SK-N-SH (cell line): ENCODE measurements around the gene MARS1. TPM values are rescaled to one million over a fixed set of nuclear protein-coding genes. Genes with fewer than 3 reads are reported as not detected.

ENCODE experiments used
- CTCF ChIA-PET: fragments of 300-600, 350-600 bp; formaldehyde crosslinking; extraction: SDS; loops from one replicate; lab custom pipeline; 2021; lab: Yijun Ruan, JAX
- POLR2A ChIA-PET: fragments of 350-600 bp; sonication (Branson Sonifier 250); formaldehyde crosslinking; extraction: SDS; loops from one replicate; lab custom pipeline; 2020; ENCODE audit warnings: antibody characterized with exemption, inconsistent platforms; lab: Yijun Ruan, JAX
- DNase-seq: peaks from one replicate; pipeline ENCODE4 v3.0.0; 2012
- H2AFZ ChIP-seq: fragments of 200-600 bp; sonication (generic); 2 replicates; pipeline ENCODE4 v1.8.1; 2016; ENCODE audit warnings: antibody characterized with exemption, mild to moderate bottlenecking, low read depth
- H3F3A ChIP-seq: fragments of 200-600 bp; sonication (generic); replicated peaks from 2 replicates; pipeline ENCODE3; 2016; ENCODE audit warnings: antibody characterized with exemption, mild to moderate bottlenecking; ENCODE audit not compliant: insufficient read depth
- H3K27ac ChIP-seq, 2 experiments: fragments of 200-500 bp in 1 of 2; fragments of 200-600 bp in 1 of 2; sonication (Bioruptor generic) in 1 of 2; sonication (generic), shearing (Covaris generic) in 1 of 2; 2 replicates each; pipeline versions ENCODE4 v1.5.1 to v1.6.1; 2014 to 2016; ENCODE audit warnings: low read depth in 2 of 2, inconsistent platforms in 1 of 2, low read length in 1 of 2, mild to moderate bottlenecking in 1 of 2, mixed read lengths in 1 of 2
- H3K27me3 ChIP-seq: fragments of 200-600 bp; sonication (generic), shearing (Covaris generic); 2 replicates; pipeline ENCODE4 v1.6.1; 2016; ENCODE audit warnings: mixed run types; ENCODE audit not compliant: insufficient read depth
- H3K36me3 ChIP-seq, 2 experiments: fragments of 200-500 bp in 1 of 2; fragments of 200-600 bp in 1 of 2; sonication (Bioruptor generic) in 1 of 2; sonication (generic) in 1 of 2; replicated peaks in 1 of 2; 2 replicates each; pipeline versions ENCODE3 to v1.5.1; 2014 to 2016; ENCODE audit warnings: low read length in 1 of 2, mild to moderate bottlenecking in 1 of 2; ENCODE audit not compliant: insufficient read depth in 2 of 2, control insufficient read depth in 1 of 2
- H3K4me1 ChIP-seq, 2 experiments: fragments of 200-500 bp in 1 of 2; fragments of 200-600 bp in 1 of 2; sonication (Bioruptor generic) in 1 of 2; sonication (generic), shearing (Covaris generic) in 1 of 2; 2 replicates each; pipeline versions ENCODE4 v1.5.1 to v1.6.1; 2014 to 2016; ENCODE audit warnings: low read depth in 1 of 2, low read length in 1 of 2, mixed run types in 1 of 2; ENCODE audit not compliant: insufficient read depth in 2 of 2, control insufficient read depth in 1 of 2
- H3K4me2 ChIP-seq: fragments of 200-600 bp; sonication (generic), shearing (Covaris generic); 2 replicates; pipeline ENCODE4 v1.6.1; 2017; ENCODE audit warnings: mixed run types
- H3K4me3 ChIP-seq, 2 experiments: fragments of 200-500 bp in 1 of 2; fragments of 200-600 bp in 1 of 2; sonication (Bioruptor generic) in 1 of 2; sonication (generic), shearing (Covaris generic) in 1 of 2; 2 replicates each; pipeline versions ENCODE4 v1.5.1 to v1.8.1; 2014 to 2016; ENCODE audit warnings: low read depth in 2 of 2, inconsistent platforms in 1 of 2, low read length in 1 of 2, mild to moderate bottlenecking in 1 of 2, mixed read lengths in 1 of 2, moderate library complexity in 1 of 2
- H3K79me2 ChIP-seq: fragments of 200-600 bp; sonication (generic); 2 replicates; pipeline ENCODE4 v1.8.1; 2017; ENCODE audit warnings: mild to moderate bottlenecking; ENCODE audit not compliant: insufficient read depth
- H3K9ac ChIP-seq: fragments of 200-600 bp; sonication (generic); 2 replicates; pipeline ENCODE4 v1.6.1; 2017; ENCODE audit warnings: mixed run types
- H3K9me2 ChIP-seq: fragments of 200-600 bp; sonication (generic); 2 replicates; pipeline ENCODE4 v1.6.1; 2017; ENCODE audit warnings: mixed run types
- H3K9me3 ChIP-seq: fragments of 200-600 bp; sonication (generic); 2 replicates; pipeline ENCODE4 v1.6.1; 2017; ENCODE audit warnings: mixed run types, mild to moderate bottlenecking, moderate library complexity
- H4K20me1 ChIP-seq: fragments of 200-600 bp; sonication (generic); 2 replicates; pipeline ENCODE4 v1.6.1; 2017; ENCODE audit warnings: mild to moderate bottlenecking, mixed run types; ENCODE audit not compliant: insufficient read depth
- CHD2 ChIP-seq: fragments of 150-350 bp; IDR thresholded peaks from 2 replicates; pipeline ENCODE4 v1.6.1; 2018; ENCODE audit warnings: low read length; ENCODE audit not compliant: partially characterized antibody
- FOSL2 ChIP-seq: IDR thresholded peaks from 2 replicates; pipeline ENCODE4 v1.4.0; 2012; ENCODE audit warnings: low read depth, mild to moderate bottlenecking, moderate library complexity, borderline replicate concordance
- JUND ChIP-seq: IDR thresholded peaks from 2 replicates; pipeline ENCODE4 v1.4.0; 2012
- MEF2A ChIP-seq: IDR thresholded peaks from 2 replicates; pipeline ENCODE4 v1.4.0; 2012; ENCODE audit warnings: low read depth, borderline replicate concordance
- MXI1 ChIP-seq: IDR thresholded peaks from 2 replicates; pipeline ENCODE4 v1.6.1; 2012; ENCODE audit warnings: mild to moderate bottlenecking, low read depth, low read length, improper control_type of control experiment
- NFIC ChIP-seq: IDR thresholded peaks from 2 replicates; pipeline ENCODE4 v1.4.0; 2012; ENCODE audit warnings: borderline replicate concordance
- NRF1 ChIP-seq: IDR thresholded peaks from 2 replicates; pipeline ENCODE4 v1.6.1; 2012; ENCODE audit warnings: low read depth, mild to moderate bottlenecking, low read length
- POLR2AphosphoS5 ChIP-seq: IDR thresholded peaks from 2 replicates; pipeline ENCODE4 v1.6.1; 2012; ENCODE audit warnings: low read depth, low read length
- RCOR1 ChIP-seq: fragments of 150-350 bp; IDR thresholded peaks from 2 replicates; pipeline ENCODE4 v1.6.1; 2017; ENCODE audit warnings: antibody characterized with exemption, low read length
- RXRA ChIP-seq: IDR thresholded peaks from 2 replicates; pipeline ENCODE4 v1.4.0; 2012; ENCODE audit warnings: low read depth, mild to moderate bottlenecking, borderline replicate concordance
- SIN3A ChIP-seq: IDR thresholded peaks from 2 replicates; pipeline ENCODE4 v1.6.1; 2012; ENCODE audit warnings: low read depth, mild to moderate bottlenecking, low read length, moderate library complexity, borderline replicate concordance
- SMC3 ChIP-seq: IDR thresholded peaks from 2 replicates; pipeline ENCODE4 v1.6.1; 2012; ENCODE audit warnings: low read depth, low read length, improper control_type of control experiment
- YY1 ChIP-seq: IDR thresholded peaks from 2 replicates; pipeline ENCODE4 v1.4.0; 2012; ENCODE audit warnings: low read depth, mild to moderate bottlenecking
- WGBS: methylation state at CpG from one replicate; pipeline ENCODE4 v1.1.6; 2017; ENCODE audit warnings: low lambda C conversion rate; 5-methylcytosine and 5-hydroxymethylcytosine counted together
- polyA plus RNA-seq, 3 experiments: library from polyadenylated mRNA; depleted of rRNA; stranded (reverse); fragments of >200 nt; gene quantifications; 2 replicates each; pipeline ENCODE4 v1.2.3, GENCODE V29; 2012
- TF ChIP-seq, protein P1 (sequence below): IDR thresholded peaks from 2 replicates; pipeline ENCODE4; 2012
- TF ChIP-seq, protein P2 (sequence below): IDR thresholded peaks from 2 replicates; pipeline ENCODE4 v1.4.0; 2012; ENCODE audit warnings: low read depth
- TF ChIP-seq, protein P3 (sequence below): fragments of 200-600 bp; sonication (generic); IDR thresholded peaks from 2 replicates; pipeline ENCODE4 v1.6.1; 2017; ENCODE audit warnings: antibody characterized with exemption, mild to moderate bottlenecking, moderate library complexity
- TF ChIP-seq, protein P4 (sequence below): IDR thresholded peaks from 2 replicates; pipeline ENCODE4 v1.4.0; 2012; ENCODE audit warnings: low read depth, borderline replicate concordance
- TF ChIP-seq, protein P5 (sequence below): IDR thresholded peaks from 2 replicates; pipeline ENCODE4 v1.4.0; 2012; ENCODE audit warnings: low read depth, borderline replicate concordance

Gene MARS1
- polyA plus RNA-seq, 1 of the 3 experiments (the other 2 are of a cell fraction): 158 TPM

DNA sequence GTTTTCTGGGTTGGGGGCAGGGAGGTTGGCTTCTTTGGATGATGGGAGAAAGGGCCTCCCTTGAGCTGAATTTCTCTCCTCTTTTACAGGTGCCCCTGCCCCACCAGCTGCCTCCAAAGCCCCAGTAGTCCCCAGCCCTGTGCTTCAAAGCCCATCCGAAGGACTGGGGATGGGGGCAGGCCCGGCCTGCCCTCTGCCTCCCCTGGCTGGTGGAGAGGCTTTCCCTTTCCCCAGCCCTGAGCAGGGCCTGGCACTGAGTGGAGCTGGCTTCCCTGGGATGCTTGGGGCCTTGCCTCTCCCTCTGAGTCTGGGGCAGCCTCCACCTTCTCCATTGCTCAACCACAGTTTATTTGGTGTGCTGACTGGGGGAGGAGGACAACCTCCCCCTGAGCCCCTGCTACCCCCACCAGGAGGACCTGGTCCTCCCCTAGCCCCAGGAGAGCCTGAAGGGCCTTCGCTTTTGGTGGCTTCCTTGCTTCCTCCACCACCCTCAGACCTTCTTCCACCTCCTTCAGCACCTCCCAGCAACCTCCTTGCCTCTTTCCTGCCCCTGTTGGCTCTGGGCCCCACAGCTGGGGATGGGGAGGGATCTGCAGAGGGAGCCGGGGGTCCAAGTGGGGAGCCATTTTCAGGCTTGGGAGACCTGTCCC is 38.7 kb downstream of the MARS1 start:
- H3K4me3 ChIP-seq: no peak overlapping the region
- peaks cover 9% of the 10 kb centered on the region; the same call in 1 of the 2 replicates for H4K20me1 ChIP-seq
- no peak overlapping the region for H3K27ac ChIP-seq
- no peak overlapping the region for H3K9ac ChIP-seq
- CTCF ChIA-PET: interaction anchor here (1.0 to 1.4 kb wide), 3 partner anchors 11 to 199 kb away, joined by 3 to 5 read pairs (median 3); no protein-coding TSS in a partner anchor
- POLR2A ChIA-PET: interaction anchor here (1.1 to 1.3 kb wide), 2 partner anchors 9 to 12 kb away, joined by 3 read pairs; no protein-coding TSS in a partner anchor
- H3K79me2 ChIP-seq: peaks cover 28% of the 10 kb centered on the region
- no peaks in the 10 kb centered on the region for H3K27me3 ChIP-seq
- peaks cover 11 to 26% of the 10 kb centered on the region in 2 experiments for H3K4me1 ChIP-seq
- 87% methylated on average over 4 of the region's 4 CpGs for WGBS
- no peak overlapping the region for H2AFZ ChIP-seq
- no peaks in the 10 kb centered on the region for H3K9me2 ChIP-seq
- H3K4me2 ChIP-seq: no peak overlapping the region
- DNase-seq: no peak
- peaks cover 30 to 72% of the 10 kb centered on the region in 2 experiments for H3K36me3 ChIP-seq
- TF ChIP-seq YY1: no peak
- no peak for TF ChIP-seq SIN3A
- TF ChIP-seq, protein P1, sequence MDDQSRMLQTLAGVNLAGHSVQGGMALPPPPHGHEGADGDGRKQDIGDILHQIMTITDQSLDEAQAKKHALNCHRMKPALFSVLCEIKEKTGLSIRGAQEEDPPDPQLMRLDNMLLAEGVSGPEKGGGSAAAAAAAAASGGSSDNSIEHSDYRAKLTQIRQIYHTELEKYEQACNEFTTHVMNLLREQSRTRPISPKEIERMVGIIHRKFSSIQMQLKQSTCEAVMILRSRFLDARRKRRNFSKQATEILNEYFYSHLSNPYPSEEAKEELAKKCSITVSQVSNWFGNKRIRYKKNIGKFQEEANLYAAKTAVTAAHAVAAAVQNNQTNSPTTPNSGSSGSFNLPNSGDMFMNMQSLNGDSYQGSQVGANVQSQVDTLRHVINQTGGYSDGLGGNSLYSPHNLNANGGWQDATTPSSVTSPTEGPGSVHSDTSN: no peak
- no peak for TF ChIP-seq RXRA
- no peak for TF ChIP-seq JUND
- TF ChIP-seq NFIC: no peak
- no peak for TF ChIP-seq POLR2AphosphoS5
- no peak for TF ChIP-seq MEF2A
- TF ChIP-seq, protein P2, sequence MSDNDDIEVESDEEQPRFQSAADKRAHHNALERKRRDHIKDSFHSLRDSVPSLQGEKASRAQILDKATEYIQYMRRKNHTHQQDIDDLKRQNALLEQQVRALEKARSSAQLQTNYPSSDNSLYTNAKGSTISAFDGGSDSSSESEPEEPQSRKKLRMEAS: no peak
- no peak for TF ChIP-seq SMC3
- TF ChIP-seq CHD2: no peak
- TF ChIP-seq, protein P3, sequence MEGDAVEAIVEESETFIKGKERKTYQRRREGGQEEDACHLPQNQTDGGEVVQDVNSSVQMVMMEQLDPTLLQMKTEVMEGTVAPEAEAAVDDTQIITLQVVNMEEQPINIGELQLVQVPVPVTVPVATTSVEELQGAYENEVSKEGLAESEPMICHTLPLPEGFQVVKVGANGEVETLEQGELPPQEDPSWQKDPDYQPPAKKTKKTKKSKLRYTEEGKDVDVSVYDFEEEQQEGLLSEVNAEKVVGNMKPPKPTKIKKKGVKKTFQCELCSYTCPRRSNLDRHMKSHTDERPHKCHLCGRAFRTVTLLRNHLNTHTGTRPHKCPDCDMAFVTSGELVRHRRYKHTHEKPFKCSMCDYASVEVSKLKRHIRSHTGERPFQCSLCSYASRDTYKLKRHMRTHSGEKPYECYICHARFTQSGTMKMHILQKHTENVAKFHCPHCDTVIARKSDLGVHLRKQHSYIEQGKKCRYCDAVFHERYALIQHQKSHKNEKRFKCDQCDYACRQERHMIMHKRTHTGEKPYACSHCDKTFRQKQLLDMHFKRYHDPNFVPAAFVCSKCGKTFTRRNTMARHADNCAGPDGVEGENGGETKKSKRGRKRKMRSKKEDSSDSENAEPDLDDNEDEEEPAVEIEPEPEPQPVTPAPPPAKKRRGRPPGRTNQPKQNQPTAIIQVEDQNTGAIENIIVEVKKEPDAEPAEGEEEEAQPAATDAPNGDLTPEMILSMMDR: no peak
- TF ChIP-seq NRF1: no peak
- TF ChIP-seq MXI1: no peak
- H3F3A ChIP-seq: peaks cover 23% of the 10 kb centered on the region
- H3K9me3 ChIP-seq: no peaks in the 10 kb centered on the region

DNA sequence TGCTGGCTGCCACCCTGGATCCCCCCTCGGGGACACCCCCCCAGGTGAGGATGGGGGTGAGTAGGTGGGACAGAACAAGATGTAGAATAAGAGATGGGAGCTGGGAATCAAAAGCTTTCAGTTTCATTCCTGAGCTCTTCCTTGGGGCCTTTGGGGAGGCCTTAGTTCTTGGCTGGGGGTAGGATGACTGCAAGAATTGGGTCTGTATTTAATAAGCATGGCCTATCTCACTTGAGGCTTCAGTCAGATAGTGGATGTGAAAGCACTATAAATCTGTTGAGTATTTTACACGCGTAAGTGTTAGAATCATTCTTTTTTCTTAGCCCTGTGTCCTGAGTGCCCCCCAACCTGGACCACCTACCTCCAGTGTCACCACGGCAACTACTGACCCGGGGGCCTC is 39.3 kb downstream of the MARS1 start:
- ChIA-PET POLR2A (interaction anchor here (1.1 to 1.3 kb wide), 3 partner anchors 9 to 12 kb away, joined by 3 to 4 read pairs (median 3); no protein-coding TSS in a partner anchor), CTCF (interaction anchor here (0.5 to 1.5 kb wide), 4 partner anchors 13 to 199 kb away, joined by 3 to 5 read pairs (median 4); no protein-coding TSS in a partner anchor)
- no peak overlapping the region for H2AFZ ChIP-seq
- H3K27ac ChIP-seq: peak overlapping the region in 1 of 2 experiments; percentile 19; a peak in 1 of 4 replicates
- peaks cover 30 to 78% of the 10 kb centered on the region in 2 experiments for H3K36me3 ChIP-seq
- H3K4me1 ChIP-seq: peaks cover 6 to 20% of the 10 kb centered on the region in 2 experiments
- H4K20me1 ChIP-seq: peaks cover 9% of the 10 kb centered on the region; the same call in 1 of the 2 replicates
- 75% methylated on average over 4 of the region's 5 CpGs for WGBS
- H3F3A ChIP-seq: peaks cover 18% of the 10 kb centered on the region
- no peaks in the 10 kb centered on the region for H3K9me3 ChIP-seq
- H3K27me3 ChIP-seq: no peaks in the 10 kb centered on the region
- no peak for DNase-seq
- no peak overlapping the region for H3K9ac ChIP-seq
- no peak overlapping the region for H3K4me3 ChIP-seq
- H3K9me2 ChIP-seq: no peaks in the 10 kb centered on the region
- H3K4me2 ChIP-seq: no peak overlapping the region
- peaks cover 28% of the 10 kb centered on the region for H3K79me2 ChIP-seq
- TF ChIP-seq RCOR1: no peak
- no peak for TF ChIP-seq MEF2A
- TF ChIP-seq, protein P4, sequence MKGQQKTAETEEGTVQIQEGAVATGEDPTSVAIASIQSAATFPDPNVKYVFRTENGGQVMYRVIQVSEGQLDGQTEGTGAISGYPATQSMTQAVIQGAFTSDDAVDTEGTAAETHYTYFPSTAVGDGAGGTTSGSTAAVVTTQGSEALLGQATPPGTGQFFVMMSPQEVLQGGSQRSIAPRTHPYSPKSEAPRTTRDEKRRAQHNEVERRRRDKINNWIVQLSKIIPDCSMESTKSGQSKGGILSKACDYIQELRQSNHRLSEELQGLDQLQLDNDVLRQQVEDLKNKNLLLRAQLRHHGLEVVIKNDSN: no peak
- no peak for TF ChIP-seq FOSL2
- TF ChIP-seq, protein P3: no peak
- TF ChIP-seq YY1: no peak
- no peak for TF ChIP-seq SMC3
- TF ChIP-seq, protein P5, sequence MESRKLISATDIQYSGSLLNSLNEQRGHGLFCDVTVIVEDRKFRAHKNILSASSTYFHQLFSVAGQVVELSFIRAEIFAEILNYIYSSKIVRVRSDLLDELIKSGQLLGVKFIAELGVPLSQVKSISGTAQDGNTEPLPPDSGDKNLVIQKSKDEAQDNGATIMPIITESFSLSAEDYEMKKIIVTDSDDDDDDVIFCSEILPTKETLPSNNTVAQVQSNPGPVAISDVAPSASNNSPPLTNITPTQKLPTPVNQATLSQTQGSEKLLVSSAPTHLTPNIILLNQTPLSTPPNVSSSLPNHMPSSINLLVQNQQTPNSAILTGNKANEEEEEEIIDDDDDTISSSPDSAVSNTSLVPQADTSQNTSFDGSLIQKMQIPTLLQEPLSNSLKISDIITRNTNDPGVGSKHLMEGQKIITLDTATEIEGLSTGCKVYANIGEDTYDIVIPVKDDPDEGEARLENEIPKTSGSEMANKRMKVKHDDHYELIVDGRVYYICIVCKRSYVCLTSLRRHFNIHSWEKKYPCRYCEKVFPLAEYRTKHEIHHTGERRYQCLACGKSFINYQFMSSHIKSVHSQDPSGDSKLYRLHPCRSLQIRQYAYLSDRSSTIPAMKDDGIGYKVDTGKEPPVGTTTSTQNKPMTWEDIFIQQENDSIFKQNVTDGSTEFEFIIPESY: no peak
- no peak for TF ChIP-seq SIN3A
